GM18499 (cell line): ENCODE data around the gene ZNF546.
"Not testable (repeated sequence)": the region's sequence is repeated elsewhere in the genome, so short reads cannot be mapped to it uniquely, and the experiment has no call there.

ENCODE experiments used
- ATAC-seq: cut with Tn5 transposase; IDR thresholded peaks from one replicate; pipeline ENCODE4 v1.9.1; 2021; ENCODE audit warnings: moderate number of reproducible peaks; ENCODE audit not compliant: insufficient read depth, unreplicated experiment

The ZNF546 gene

GRCh38 chr19:39983695-39984300, 13.1 kb upstream of the ZNF546 start:
- no peak for ATAC-seq

GRCh38 chr19:39986643-39987042, 10.2 kb upstream of the ZNF546 start:
- ATAC-seq, result no peak

- ATAC-seq, result no peak
Measured at GRCh38 chr19:39987167-39987566, 9.7 kb upstream of the ZNF546 start.

- ATAC-seq, result no peak
Measured at GRCh38 chr19:39987596-39987995, 9.3 kb upstream of the ZNF546 start.

GRCh38 chr19:39993605-39994004, 3.3 kb upstream of the ZNF546 start:
- no peak for ATAC-seq

- ATAC-seq, result no peak
Measured at GRCh38 chr19:39994361-39994760, 2.5 kb upstream of the ZNF546 start.

GRCh38 chr19:39995794-39996193, 1.1 kb upstream of the ZNF546 start:
- no peak for ATAC-seq

- peak; percentile 16 for ATAC-seq
Measured at GRCh38 chr19:39996218-39996810, 546 bp upstream of the ZNF546 start.

GRCh38 chr19:39997638-39998216, 867 bp downstream of the ZNF546 start:
- no peak for ATAC-seq

- no peak for ATAC-seq
Measured at GRCh38 chr19:39998501-39998900, 1.6 kb downstream of the ZNF546 start.

GRCh38 chr19:40005691-40006272, 8.9 kb downstream of the ZNF546 start:
- ATAC-seq, result no peak

- no peak for ATAC-seq
Measured at GRCh38 chr19:40006273-40006691, 9.4 kb downstream of the ZNF546 start.

- no peak for ATAC-seq
Measured at GRCh38 chr19:40009674-40010073, 12.8 kb downstream of the ZNF546 start.

GRCh38 chr19:40013991-40014390, 17.1 kb downstream of the ZNF546 start:
- ATAC-seq, result no peak

GRCh38 chr19:40023969-40024368, 27.1 kb downstream of the ZNF546 start:
- no peak for ATAC-seq

- no peak for ATAC-seq
Measured at GRCh38 chr19:40025938-40026596, 29.2 kb downstream of the ZNF546 start.

GRCh38 chr19:40026597-40026970, 29.7 kb downstream of the ZNF546 start:
- no peak for ATAC-seq

- ATAC-seq, result no peak
Measured at GRCh38 chr19:40033989-40034560, 37.2 kb downstream of the ZNF546 start.

GRCh38 chr19:40035996-40036395, 39.1 kb downstream of the ZNF546 start:
- ATAC-seq, result no peak

- ATAC-seq, result not testable (repeated sequence)
Measured at GRCh38 chr19:40038047-40038446, 41.2 kb downstream of the ZNF546 start.

GRCh38 chr19:40041718-40042117, 44.9 kb downstream of the ZNF546 start:
- not testable (repeated sequence) for ATAC-seq
